ENCODE data around the gene ATP6V1C2.
"Not testable (repeated sequence)": the region's sequence is repeated elsewhere in the genome, so short reads cannot be mapped to it uniquely, and the experiment has no call there.

ATP6V1C2 gene

DNA sequence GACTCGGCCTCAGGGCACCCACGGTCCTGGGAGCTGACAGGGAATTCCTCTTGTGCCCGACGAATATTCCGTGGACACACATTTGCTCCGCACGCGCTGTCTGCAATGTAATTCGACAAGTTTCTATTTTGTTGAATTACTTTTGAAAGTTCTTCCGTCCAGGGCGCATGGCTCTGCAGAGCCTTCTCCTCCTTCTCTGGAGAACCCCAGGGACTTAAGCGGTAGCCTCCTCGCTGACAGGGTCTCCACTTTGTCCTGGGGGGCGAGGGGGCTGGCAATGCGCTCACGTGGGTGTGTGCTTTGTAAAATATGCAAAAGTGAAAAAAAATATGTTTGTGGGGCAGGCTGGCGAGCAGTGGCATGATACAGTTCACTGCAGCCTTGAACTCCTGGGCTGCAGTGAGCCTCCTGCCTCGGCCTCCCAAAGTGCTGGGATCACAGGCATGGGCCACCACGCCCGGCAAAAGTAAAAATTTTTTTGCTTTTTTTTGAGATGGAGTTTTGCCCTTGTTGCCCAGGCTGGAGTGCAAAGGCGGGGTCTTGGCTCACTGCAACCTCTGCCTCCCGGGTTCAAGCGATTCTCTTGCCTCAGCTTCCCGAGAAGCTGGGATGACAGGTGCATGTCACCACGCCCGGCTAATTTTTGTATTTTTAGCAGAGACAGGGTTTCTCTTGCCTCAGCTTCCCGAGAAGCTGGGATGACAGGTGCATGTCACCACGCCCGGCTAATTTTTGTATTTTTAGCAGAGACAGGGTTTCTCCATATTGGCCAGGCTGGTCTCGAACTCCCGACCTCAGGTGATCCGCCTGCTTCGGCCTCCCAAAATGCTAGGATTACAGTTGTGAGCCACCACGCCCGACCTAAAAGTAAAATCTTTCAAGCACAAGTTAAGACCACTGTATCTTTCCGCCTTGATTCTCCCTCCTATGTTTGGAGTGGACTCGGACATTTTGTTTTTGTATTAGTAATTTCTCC is 92.0 kb downstream of the ATP6V1C2 start:
- DNase-seq (ENCODE audit: low read depth in 3 of 3), result not testable (repeated sequence)

- no peak for DNase-seq (ENCODE audit: low read depth in 3 of 3)
Observed at GRCh38 chr2:10814142-10814541, 92.7 kb downstream of the ATP6V1C2 start.

DNA sequence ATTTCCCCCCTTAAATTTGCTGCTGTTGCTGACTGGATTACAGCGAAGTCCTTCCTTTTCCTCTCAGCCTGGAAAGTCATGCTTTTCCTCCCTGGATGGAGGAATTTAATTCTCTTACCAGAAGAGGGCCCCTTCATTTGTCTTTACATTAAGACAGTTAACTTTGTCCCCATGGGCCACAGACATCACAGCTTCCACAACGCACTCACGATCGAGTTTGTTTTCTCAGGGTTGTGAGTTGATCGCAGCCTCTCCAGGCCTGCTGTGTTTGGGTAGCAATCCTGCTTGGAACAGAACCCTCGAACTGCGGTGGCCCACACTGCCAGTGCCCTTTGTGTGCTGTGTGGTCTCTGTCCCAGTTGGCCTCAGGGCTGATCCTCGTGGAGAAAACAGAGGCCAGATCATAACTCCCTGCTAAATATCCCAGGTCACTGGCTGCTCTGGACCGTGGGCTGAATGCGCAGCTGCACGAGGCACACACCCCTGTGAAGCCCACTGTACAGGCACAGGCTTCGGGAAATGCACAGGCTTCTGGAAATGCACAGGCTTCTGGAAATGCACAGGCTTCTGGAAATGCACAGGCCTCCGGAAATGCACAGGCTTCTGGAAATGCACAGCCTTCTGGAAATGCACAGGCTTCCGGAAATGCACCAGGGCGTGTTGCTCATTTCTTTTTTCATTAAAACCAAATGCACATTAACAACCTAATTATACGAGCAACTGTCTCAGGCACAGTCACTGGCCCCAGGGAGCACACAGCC is 93.3 kb downstream of the ATP6V1C2 start:
- no peak for DNase-seq (ENCODE audit: low read depth in 3 of 3)

DNA sequence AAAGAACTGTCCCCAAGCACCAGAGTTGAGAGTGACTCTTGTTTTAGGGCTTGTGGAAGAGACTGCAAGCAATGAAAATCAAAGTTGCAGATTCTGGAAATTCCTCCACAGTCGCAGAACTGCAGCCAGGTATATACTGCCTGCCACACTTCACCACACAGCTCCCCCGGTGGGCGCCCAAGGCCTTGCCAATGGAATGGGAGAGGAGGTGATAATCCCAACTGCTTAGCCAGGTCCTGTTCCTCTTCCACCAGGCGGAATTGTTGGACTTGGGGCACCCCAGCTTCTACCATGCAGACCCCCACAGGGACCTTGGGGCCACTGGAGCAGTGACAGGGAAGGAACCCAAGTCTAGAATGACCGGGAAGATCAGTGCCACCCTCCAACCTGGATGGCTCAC is 96.0 kb downstream of the ATP6V1C2 start:
- no peak for DNase-seq (ENCODE audit: low read depth in 3 of 3)

DNA sequence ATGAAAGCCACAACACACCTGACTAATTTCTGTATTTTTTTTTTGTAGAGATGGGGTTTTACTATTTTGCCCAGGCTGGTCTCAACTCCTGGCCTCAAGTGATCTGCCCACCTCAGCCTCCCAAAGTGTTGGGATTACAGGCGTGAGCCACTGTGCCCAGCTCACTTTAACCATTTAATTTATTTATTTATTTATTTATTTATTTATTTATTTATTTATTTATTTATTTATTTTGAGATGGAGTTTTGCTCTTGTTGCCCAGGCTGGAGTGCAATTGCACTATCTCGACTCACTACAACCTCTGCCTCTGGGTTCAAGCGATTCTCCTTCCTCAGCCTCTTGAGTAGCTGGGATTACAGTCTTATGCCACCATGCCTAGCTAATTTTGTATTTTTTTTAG is 96.9 kb downstream of the ATP6V1C2 start:
- DNase-seq (ENCODE audit: low read depth in 3 of 3), result not testable (repeated sequence)

GRCh38 chr2:10818984-10819383 is 97.6 kb downstream of the ATP6V1C2 start:
- no peak for DNase-seq (ENCODE audit: low read depth in 3 of 3)

- DNase-seq (ENCODE audit: low read depth in 3 of 3), result no peak
Observed at GRCh38 chr2:10819714-10820314, 98.4 kb downstream of the ATP6V1C2 start.

GRCh38 chr2:10820562-10820961 is 99.1 kb downstream of the ATP6V1C2 start:
- DNase-seq (ENCODE audit: low read depth in 3 of 3), result no peak

GRCh38 chr2:10820978-10821695 is 99.7 kb downstream of the ATP6V1C2 start:
- DNase-seq (ENCODE audit: low read depth in 3 of 3), result no peak

DNA sequence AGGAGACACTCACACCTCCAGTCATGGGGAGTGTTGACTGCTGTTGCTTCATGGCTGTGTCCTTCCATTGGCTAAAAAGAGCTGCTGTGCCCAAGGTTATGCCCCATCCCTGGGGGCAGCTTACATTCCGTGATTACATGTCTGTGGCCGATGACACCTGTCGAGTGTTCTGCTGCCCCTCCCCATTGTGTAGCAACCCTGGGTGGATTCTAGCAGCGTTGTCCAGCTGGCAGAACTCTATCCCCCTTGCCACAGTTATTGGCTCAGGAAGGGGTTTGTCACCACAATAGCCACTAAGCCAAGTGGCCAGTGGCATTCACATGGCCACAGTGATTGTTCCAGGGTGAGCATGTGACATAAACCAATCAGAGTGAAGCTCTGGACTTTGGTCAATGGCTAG is 102.8 kb downstream of the ATP6V1C2 start:
- no peak for DNase-seq (ENCODE audit: low read depth in 3 of 3)

DNA sequence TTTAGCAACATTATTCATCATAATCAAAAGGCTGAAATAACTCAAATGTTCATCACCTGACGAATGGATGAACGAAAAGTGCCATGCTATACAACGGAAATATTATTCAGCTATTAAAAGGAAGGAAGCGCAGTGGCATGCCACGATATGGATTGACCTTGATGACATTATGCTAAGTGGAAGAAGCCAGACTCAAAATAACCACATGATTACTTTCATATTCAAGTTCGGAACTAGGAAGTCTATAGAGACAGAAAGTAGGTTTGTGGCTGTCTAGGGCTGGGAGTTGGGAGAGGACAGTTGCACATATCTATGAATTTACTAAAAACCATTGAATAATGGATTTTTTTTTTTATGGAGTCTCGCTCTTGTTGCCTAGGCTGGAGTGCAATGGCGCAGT is 104.6 kb downstream of the ATP6V1C2 start:
- no peak for DNase-seq (ENCODE audit: low read depth in 3 of 3)

DNA sequence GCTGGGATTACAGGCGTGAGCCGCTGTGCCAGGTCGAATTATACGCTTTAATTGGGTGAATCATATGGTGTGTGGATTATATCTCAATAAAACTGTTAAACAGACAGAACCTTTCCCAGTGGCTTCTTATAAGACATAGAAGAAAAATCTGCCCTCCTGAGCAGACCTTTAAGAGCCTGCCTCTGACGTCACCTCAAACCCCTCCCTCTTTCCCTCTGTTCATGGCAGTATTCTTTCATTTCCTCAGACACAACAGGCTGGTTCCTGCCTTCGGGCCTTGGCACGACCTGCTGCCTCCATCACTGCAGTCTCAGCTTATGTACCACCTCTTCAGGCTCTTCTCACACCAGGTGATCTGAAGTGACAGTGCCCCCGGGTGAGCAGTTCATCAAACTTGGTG is 105.2 kb downstream of the ATP6V1C2 start:
- no peak for DNase-seq (ENCODE audit: low read depth in 3 of 3)

DNA sequence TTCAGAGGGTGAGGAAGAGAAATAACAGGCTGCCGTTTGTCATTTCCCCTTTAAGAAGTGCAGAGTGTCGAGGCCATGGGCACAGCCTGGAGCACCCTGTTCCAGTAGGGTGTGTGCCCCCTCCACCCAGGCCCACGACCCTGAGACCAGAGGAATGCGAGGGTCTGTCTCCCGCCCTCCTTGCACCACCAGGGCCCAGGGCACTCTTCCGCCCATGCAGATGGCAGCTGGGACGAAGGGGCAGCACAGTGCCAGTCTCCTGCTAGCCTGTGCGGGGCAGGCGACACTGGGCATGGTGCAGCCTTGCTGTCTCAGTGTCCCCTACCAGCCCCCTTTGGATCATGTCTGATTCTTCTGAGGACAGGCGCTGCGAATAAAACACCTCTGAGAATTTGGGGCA is 106.9 kb downstream of the ATP6V1C2 start:
- DNase-seq (ENCODE audit: low read depth in 3 of 3), result no peak

DNA sequence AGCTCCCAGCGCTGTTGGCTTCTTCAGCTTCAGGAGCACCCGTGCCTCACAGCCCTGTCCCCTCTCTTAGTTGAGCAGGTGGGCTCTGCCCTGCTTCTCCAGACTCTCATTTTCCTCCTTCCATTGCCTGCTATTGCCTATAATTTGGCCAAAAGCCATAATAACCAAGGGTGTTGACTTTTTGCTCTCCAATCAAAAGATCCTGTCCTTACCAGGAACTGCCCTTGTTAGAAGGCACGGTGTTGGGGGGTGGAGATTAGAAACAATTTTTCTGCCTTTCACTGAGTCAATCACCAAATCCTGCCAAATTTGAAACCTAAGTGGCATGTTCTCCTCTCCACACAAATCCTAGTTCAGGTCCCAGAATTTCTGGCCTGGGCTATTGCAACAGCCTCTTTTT is 107.9 kb downstream of the ATP6V1C2 start:
- DNase-seq (ENCODE audit: low read depth in 3 of 3), result no peak

- no peak for DNase-seq (ENCODE audit: low read depth in 3 of 3)
Observed at GRCh38 chr2:10830203-10830602, 108.8 kb downstream of the ATP6V1C2 start.

DNA sequence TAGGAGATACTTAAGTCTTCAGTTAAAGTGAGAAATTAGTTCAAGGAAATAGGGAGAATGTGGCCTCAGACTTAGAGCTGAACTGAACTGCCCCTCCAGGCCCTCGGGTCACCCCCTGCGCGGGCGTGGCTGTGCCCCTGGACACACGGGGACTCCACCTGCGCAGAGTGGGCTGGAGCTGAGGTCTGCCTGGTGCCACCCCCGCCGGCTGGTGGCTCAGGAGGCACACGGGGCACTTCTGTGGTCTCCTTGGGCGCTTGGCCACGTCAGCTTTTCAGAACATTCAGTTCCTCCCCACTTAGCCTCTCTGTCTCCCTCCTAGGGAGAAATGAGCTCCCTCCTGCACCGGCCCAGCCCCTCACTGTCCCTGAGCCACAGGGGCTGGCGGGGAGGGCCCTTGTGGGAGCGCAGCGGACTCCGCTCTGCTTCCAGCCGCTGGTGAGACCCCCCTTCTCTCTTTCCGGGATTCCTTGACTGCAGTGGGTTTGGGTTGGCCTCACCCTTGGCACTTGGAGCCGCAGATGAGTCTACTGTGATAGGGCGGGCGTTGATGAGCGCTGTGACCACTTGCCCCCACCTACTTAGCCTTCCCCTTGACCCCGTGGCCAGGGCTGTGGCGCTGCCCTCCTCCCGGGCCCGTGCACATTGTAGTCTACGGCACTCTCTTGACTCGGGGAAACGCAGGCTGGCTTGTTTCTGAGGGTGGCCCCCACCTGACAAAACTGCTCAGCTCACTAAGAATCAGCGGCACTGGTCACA is 109.4 kb downstream of the ATP6V1C2 start:
- DNase-seq (ENCODE audit: low read depth in 3 of 3), result no peak

GRCh38 chr2:10831400-10831985 is 110.1 kb downstream of the ATP6V1C2 start:
- no peak for DNase-seq (ENCODE audit: low read depth in 3 of 3)

- DNase-seq (ENCODE audit: low read depth in 3 of 3), result peak; percentile 61 to 72 (median 72)
Observed at GRCh38 chr2:10832203-10832936, 110.9 kb downstream of the ATP6V1C2 start.

DNA sequence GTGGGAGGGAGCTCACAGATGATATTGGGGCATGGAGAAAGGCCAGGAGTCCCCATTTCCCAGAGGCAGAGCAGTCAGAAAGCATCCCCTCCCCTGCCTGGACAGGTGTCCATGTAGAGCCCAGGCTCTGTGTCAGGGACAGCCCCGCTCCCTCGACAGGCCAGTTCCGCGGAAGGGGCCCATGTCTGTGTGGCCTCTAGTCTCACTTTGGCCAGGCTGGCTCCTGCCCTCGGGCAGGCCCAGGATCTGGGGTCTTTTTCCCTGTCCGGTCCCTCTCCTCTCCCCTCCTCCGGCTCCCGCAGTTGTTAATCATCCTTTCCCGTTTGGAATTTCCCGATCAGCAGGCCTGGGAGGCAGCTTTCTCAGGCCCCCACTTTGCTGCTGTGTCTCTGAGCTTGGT is 111.6 kb downstream of the ATP6V1C2 start:
- DNase-seq (ENCODE audit: low read depth in 3 of 3), result no peak

Measured in stimulated activated CD4-positive, alpha-beta T cell treated with anti-CD3 and anti-CD28 coated beads, TNF-alpha, amount 100 ng/mL, for 4 hours (primary cell).